ENCODE measurements around the gene YIPF2. TPM values are rescaled to one million over a fixed set of nuclear protein-coding genes. Genes with fewer than 3 reads are reported as not detected.

YIPF2 gene
- total RNA-seq, 1 experiment from 2014 or later: 78.1 TPM

DNA sequence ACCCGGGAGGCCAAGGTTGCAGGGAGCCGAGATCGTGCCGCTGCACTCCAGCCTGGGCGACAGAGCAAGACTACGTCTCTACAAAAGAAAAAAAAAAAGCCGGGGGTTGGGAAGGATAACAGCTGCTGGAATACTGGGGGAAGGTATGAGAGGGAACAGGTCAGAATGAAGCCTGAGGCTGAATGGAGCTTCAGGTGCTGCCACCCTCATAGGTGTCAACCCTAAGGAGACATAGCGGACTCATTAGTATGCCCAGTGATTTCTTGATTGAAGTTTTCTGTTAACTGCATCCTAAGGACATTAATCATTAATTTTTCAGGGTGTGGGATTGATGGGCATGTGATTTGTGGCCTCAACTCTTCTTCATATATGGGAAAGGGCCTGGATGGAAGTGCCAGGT is 38.4 kb upstream of the YIPF2 start:
- H3K9me3 ChIP-seq: no peaks in the 10 kb centered on the region
- TF ChIP-seq, protein P1, sequence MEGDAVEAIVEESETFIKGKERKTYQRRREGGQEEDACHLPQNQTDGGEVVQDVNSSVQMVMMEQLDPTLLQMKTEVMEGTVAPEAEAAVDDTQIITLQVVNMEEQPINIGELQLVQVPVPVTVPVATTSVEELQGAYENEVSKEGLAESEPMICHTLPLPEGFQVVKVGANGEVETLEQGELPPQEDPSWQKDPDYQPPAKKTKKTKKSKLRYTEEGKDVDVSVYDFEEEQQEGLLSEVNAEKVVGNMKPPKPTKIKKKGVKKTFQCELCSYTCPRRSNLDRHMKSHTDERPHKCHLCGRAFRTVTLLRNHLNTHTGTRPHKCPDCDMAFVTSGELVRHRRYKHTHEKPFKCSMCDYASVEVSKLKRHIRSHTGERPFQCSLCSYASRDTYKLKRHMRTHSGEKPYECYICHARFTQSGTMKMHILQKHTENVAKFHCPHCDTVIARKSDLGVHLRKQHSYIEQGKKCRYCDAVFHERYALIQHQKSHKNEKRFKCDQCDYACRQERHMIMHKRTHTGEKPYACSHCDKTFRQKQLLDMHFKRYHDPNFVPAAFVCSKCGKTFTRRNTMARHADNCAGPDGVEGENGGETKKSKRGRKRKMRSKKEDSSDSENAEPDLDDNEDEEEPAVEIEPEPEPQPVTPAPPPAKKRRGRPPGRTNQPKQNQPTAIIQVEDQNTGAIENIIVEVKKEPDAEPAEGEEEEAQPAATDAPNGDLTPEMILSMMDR (IDR thresholded peaks at IDR 0.05; ENCODE audit: insufficient read depth in 1 of 2, low read depth in 1 of 2, low read length in 1 of 2, severe bottlenecking in 1 of 2, unreplicated experiment in 1 of 2): no peak
- no peaks in the 10 kb centered on the region for H3K27me3 ChIP-seq (replicated peaks; ENCODE audit: control insufficient read depth, insufficient read depth, low read length)
- no peak overlapping the region for H3K4me3 ChIP-seq (ENCODE audit: low read depth, low read length)
- peaks cover 16% of the 10 kb centered on the region for H3K36me3 Mint-ChIP-seq (ENCODE audit: insufficient read depth, unreplicated experiment)
- no peaks in the 10 kb centered on the region for H3K9me3 Mint-ChIP-seq (ENCODE audit: unreplicated experiment)
- CTCF ChIA-PET: interaction anchor here (0.7 kb wide), 1 partner anchor 69 kb away, joined by 4 read pairs; no protein-coding TSS in a partner anchor
- POLR2A ChIA-PET: no interaction called here
- peaks cover 12% of the 10 kb centered on the region for H3K4me1 Mint-ChIP-seq (ENCODE audit: low read depth, unreplicated experiment)
- no peaks in the 10 kb centered on the region for H3K27me3 Mint-ChIP-seq (ENCODE audit: insufficient read depth, unreplicated experiment)
- DNase-seq: no peak
- intact Hi-C loops (cut with micrococcal nuclease; ENCODE audit: unreplicated experiment): no loop called here
- peaks cover 9% of the 10 kb centered on the region; the same call in 1 of the 2 replicates for H3K4me1 ChIP-seq
- H3K36me3 ChIP-seq (ENCODE audit: control insufficient read depth, insufficient read depth, low read length): no peaks in the 10 kb centered on the region; the same call in 1 of the 2 replicates
- no peak overlapping the region for H3K4me3 Mint-ChIP-seq (ENCODE audit: unreplicated experiment)
- no peak overlapping the region for H3K27ac Mint-ChIP-seq (ENCODE audit: unreplicated experiment)
- BruUV-seq (replicated peaks): no TSS peak

- CTCF ChIA-PET: no interaction called here
- intact Hi-C loops (cut with micrococcal nuclease; ENCODE audit: unreplicated experiment): no loop called here
- Histone ChIP-seq H3K4me3 (ENCODE audit: low read depth, low read length) (no peak overlapping the region), H3K36me3 (ENCODE audit: control insufficient read depth, insufficient read depth, low read length) (no peaks in the 10 kb centered on the region; the same call in 1 of the 2 replicates), H3K4me1 (peaks cover 9% of the 10 kb centered on the region; the same call in 1 of the 2 replicates), H3K9me3 (no peaks in the 10 kb centered on the region), H3K27me3 (replicated peaks; ENCODE audit: control insufficient read depth, insufficient read depth, low read length) (no peaks in the 10 kb centered on the region)
- H3K27me3 Mint-ChIP-seq (ENCODE audit: insufficient read depth, unreplicated experiment): no peaks in the 10 kb centered on the region
- POLR2A ChIA-PET: no interaction called here
- no TSS peak for BruUV-seq (replicated peaks)
- H3K4me3 Mint-ChIP-seq (ENCODE audit: unreplicated experiment): no peak overlapping the region
- H3K4me1 Mint-ChIP-seq (ENCODE audit: low read depth, unreplicated experiment): peaks cover 12% of the 10 kb centered on the region
- TF ChIP-seq, protein P1 (IDR thresholded peaks at IDR 0.05; ENCODE audit: insufficient read depth in 1 of 2, low read depth in 1 of 2, low read length in 1 of 2, severe bottlenecking in 1 of 2, unreplicated experiment in 1 of 2): no peak
- H3K9me3 Mint-ChIP-seq (ENCODE audit: unreplicated experiment): no peaks in the 10 kb centered on the region
- H3K36me3 Mint-ChIP-seq (ENCODE audit: insufficient read depth, unreplicated experiment): peaks cover 17% of the 10 kb centered on the region
- no peak for DNase-seq
- H3K27ac Mint-ChIP-seq (ENCODE audit: unreplicated experiment): no peak overlapping the region
Observed at GRCh38 chr19:10965398-10965797, 37.0 kb upstream of the YIPF2 start.

GRCh38 chr19:10964903-10965302 is 36.5 kb upstream of the YIPF2 start:
- peaks cover 9% of the 10 kb centered on the region; the same call in 1 of the 2 replicates for H3K4me1 ChIP-seq
- CTCF ChIA-PET: no interaction called here
- intact Hi-C loops (cut with micrococcal nuclease; ENCODE audit: unreplicated experiment): no loop called here
- no TSS peak for BruUV-seq (replicated peaks)
- TF ChIP-seq, protein P1 (IDR thresholded peaks at IDR 0.05; ENCODE audit: insufficient read depth in 1 of 2, low read depth in 1 of 2, low read length in 1 of 2, severe bottlenecking in 1 of 2, unreplicated experiment in 1 of 2): no peak
- Mint-ChIP-seq H3K27ac (ENCODE audit: unreplicated experiment) (no peak overlapping the region), H3K9me3 (ENCODE audit: unreplicated experiment) (no peaks in the 10 kb centered on the region), H3K4me3 (ENCODE audit: unreplicated experiment) (no peak overlapping the region), H3K4me1 (ENCODE audit: low read depth, unreplicated experiment) (peaks cover 12% of the 10 kb centered on the region), H3K27me3 (ENCODE audit: insufficient read depth, unreplicated experiment) (no peaks in the 10 kb centered on the region), H3K36me3 (ENCODE audit: insufficient read depth, unreplicated experiment) (peaks cover 16% of the 10 kb centered on the region)
- no peak overlapping the region for H3K4me3 ChIP-seq (ENCODE audit: low read depth, low read length)
- H3K9me3 ChIP-seq: no peaks in the 10 kb centered on the region
- H3K27me3 ChIP-seq (replicated peaks; ENCODE audit: control insufficient read depth, insufficient read depth, low read length): no peaks in the 10 kb centered on the region
- no peaks in the 10 kb centered on the region; the same call in 1 of the 2 replicates for H3K36me3 ChIP-seq (ENCODE audit: control insufficient read depth, insufficient read depth, low read length)
- DNase-seq: no peak
- POLR2A ChIA-PET: no interaction called here
